Stimulated activated CD8-positive, alpha-beta memory T cell treated with anti-CD3 and anti-CD28 coated beads, Interleukin-2, amount 100 ng/mL, for 1 hour (primary cell): ENCODE data around the gene TXLNB.
"Not testable (repeated sequence)": the region's sequence is repeated elsewhere in the genome, so short reads cannot be mapped to it uniquely, and the experiment has no call there.

Experiments
- DNase-seq, 2 donors: peaks; one replicate each; pipeline ENCODE4 v3.0.0-alpha.2; 2020; ENCODE audit warnings: low read depth in 2 of 2

Gene TXLNB

GRCh38 chr6:139235661-139236060 lies 56.1 kb downstream of the TXLNB start:
- no peak for DNase-seq

GRCh38 chr6:139234193-139234592 lies 57.6 kb downstream of the TXLNB start:
- DNase-seq, result not testable (repeated sequence)

- no peak for DNase-seq
Measured at GRCh38 chr6:139231206-139231605, 60.6 kb downstream of the TXLNB start.

- no peak for DNase-seq
Measured at GRCh38 chr6:139230391-139230840, 61.4 kb downstream of the TXLNB start.

- not testable (repeated sequence) for DNase-seq
Measured at GRCh38 chr6:139228387-139228786, 63.4 kb downstream of the TXLNB start.

- no peak for DNase-seq
Measured at GRCh38 chr6:139219746-139220145, 72.1 kb downstream of the TXLNB start.

- peak; percentile 42 to 48 for DNase-seq
Measured at GRCh38 chr6:139219271-139219729, 72.5 kb downstream of the TXLNB start.

GRCh38 chr6:139212460-139212859 lies 79.3 kb downstream of the TXLNB start:
- DNase-seq, result not testable (repeated sequence)

- not testable (repeated sequence) for DNase-seq
Measured at GRCh38 chr6:139210766-139211165, 81.0 kb downstream of the TXLNB start.

- no peak for DNase-seq
Measured at GRCh38 chr6:139205843-139206242, 86.0 kb downstream of the TXLNB start.

- no peak for DNase-seq
Measured at GRCh38 chr6:139204978-139205377, 86.8 kb downstream of the TXLNB start.

- DNase-seq, result no peak
Measured at GRCh38 chr6:139201378-139201777, 90.4 kb downstream of the TXLNB start.

- DNase-seq, result no peak
Measured at GRCh38 chr6:139198529-139199288, 93.1 kb downstream of the TXLNB start.

GRCh38 chr6:139194740-139195139 lies 97.1 kb downstream of the TXLNB start:
- DNase-seq, result no peak
